GM19463 (cell line): Measurements from ENCODE around the gene LASP1.
A peak's percentile ranks its signal among the peaks of the same experiment; 100 is the strongest.
"Not testable (repeated sequence)": the region's sequence is repeated elsewhere in the genome, so short reads cannot be mapped to it uniquely, and the experiment has no call there.

ENCODE experiments used
- ATAC-seq: cut with Tn5 transposase; IDR thresholded peaks from one replicate; pipeline ENCODE4 v1.9.1; 2021; ENCODE audit warnings: mild to moderate bottlenecking, moderate library complexity; ENCODE audit not compliant: unreplicated experiment

LASP1 gene

GRCh38 chr17:38869526-38870258, at the start of gene LASP1:
TSS of gene LASP1 (plus strand) at chr17:38870058. CDS start at chr17:38870190, 132 bp downstream.
- ATAC-seq, result peak; percentile 47

GRCh38 chr17:38824899-38825761, 44.7 kb upstream of the LASP1 start, which contains the start of gene CWC25:
TSS of gene CWC25 (minus strand) at chr17:38825321. CDS start at chr17:38825183, 138 bp downstream.
- ATAC-seq, result peak; percentile 74

- no peak for ATAC-seq
These were observed 44.1 kb upstream of the LASP1 start for GRCh38 chr17:38825762-38826247.

GRCh38 chr17:38844261-38844757, 25.5 kb upstream of the LASP1 start:
- no peak for ATAC-seq

GRCh38 chr17:38848557-38848891, 21.3 kb upstream of the LASP1 start:
- no peak for ATAC-seq

- no peak for ATAC-seq
These were observed 20.8 kb upstream of the LASP1 start for GRCh38 chr17:38848939-38849605.

- ATAC-seq, result no peak
These were observed 19.5 kb upstream of the LASP1 start for GRCh38 chr17:38850374-38850773.

- no peak for ATAC-seq
These were observed 18.4 kb upstream of the LASP1 start for GRCh38 chr17:38851434-38851833.

- no peak for ATAC-seq
These were observed 17.0 kb upstream of the LASP1 start for GRCh38 chr17:38852771-38853291.

- peak; percentile 85 for ATAC-seq
These were observed 16.3 kb upstream of the LASP1 start, which contains the start of gene RPL23 for GRCh38 chr17:38853292-38854219. TSS of gene RPL23 (minus strand) at chr17:38853721. CDS start at chr17:38853710, 11 bp downstream.

- not testable (repeated sequence) for ATAC-seq
These were observed 14.7 kb upstream of the LASP1 start for GRCh38 chr17:38855101-38855714.

GRCh38 chr17:38857271-38857670, 12.6 kb upstream of the LASP1 start:
- no peak for ATAC-seq

- ATAC-seq, result no peak
These were observed 8.4 kb upstream of the LASP1 start for GRCh38 chr17:38861399-38861843.

GRCh38 chr17:38864636-38865398, 5.0 kb upstream of the LASP1 start:
- ATAC-seq, result no peak

- no peak for ATAC-seq
These were observed 2.5 kb upstream of the LASP1 start for GRCh38 chr17:38867179-38867967.

GRCh38 chr17:38867968-38868816, 1.7 kb upstream of the LASP1 start:
- no peak for ATAC-seq
